Measurements from ENCODE around the gene PPP1R9A.

DNA sequence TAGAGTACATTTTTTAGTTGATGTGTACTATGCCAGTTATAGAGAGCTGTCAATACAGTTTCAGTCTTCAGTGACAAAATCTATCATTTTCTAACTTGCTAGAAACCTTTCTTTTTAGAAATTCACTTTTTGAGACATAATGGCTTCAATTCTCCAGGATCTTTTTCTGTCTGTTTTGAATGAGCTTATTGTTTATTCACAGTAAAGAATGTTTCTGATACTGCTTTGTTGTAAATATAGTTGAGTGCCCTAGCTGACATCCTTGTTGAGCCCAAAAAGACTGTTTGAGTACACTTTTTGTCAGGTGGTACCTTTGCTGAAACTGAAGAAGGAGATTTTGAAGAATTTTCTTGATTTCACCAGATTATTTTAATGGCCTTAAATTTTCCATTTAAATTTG, 139.9 kb downstream of the PPP1R9A start:
- TF ChIP-seq, protein P1, sequence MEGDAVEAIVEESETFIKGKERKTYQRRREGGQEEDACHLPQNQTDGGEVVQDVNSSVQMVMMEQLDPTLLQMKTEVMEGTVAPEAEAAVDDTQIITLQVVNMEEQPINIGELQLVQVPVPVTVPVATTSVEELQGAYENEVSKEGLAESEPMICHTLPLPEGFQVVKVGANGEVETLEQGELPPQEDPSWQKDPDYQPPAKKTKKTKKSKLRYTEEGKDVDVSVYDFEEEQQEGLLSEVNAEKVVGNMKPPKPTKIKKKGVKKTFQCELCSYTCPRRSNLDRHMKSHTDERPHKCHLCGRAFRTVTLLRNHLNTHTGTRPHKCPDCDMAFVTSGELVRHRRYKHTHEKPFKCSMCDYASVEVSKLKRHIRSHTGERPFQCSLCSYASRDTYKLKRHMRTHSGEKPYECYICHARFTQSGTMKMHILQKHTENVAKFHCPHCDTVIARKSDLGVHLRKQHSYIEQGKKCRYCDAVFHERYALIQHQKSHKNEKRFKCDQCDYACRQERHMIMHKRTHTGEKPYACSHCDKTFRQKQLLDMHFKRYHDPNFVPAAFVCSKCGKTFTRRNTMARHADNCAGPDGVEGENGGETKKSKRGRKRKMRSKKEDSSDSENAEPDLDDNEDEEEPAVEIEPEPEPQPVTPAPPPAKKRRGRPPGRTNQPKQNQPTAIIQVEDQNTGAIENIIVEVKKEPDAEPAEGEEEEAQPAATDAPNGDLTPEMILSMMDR (conservative IDR thresholded peaks at IDR 0.05), result no peak
- TF ChIP-seq ZFX (IDR thresholded peaks at IDR 0.05), result no peak
